Stimulated activated CD8-positive, alpha-beta memory T cell treated with anti-CD3 and anti-CD28 coated beads, Interleukin-2, amount 100 ng/mL, for 48 hours (primary cell): ENCODE measurements around the gene KDM4B.
A peak's percentile ranks its signal among the peaks of the same experiment; 100 is the strongest.

Experiments
- DNase-seq, 2 donors: peaks; one replicate each; pipeline ENCODE4 v3.0.0-alpha.2; 2020; ENCODE audit warnings: low read depth in 2 of 2

The KDM4B gene

GRCh38 chr19:5032101-5032967 lies 63.4 kb downstream of the KDM4B start:
- DNase-seq, result no peak

DNA sequence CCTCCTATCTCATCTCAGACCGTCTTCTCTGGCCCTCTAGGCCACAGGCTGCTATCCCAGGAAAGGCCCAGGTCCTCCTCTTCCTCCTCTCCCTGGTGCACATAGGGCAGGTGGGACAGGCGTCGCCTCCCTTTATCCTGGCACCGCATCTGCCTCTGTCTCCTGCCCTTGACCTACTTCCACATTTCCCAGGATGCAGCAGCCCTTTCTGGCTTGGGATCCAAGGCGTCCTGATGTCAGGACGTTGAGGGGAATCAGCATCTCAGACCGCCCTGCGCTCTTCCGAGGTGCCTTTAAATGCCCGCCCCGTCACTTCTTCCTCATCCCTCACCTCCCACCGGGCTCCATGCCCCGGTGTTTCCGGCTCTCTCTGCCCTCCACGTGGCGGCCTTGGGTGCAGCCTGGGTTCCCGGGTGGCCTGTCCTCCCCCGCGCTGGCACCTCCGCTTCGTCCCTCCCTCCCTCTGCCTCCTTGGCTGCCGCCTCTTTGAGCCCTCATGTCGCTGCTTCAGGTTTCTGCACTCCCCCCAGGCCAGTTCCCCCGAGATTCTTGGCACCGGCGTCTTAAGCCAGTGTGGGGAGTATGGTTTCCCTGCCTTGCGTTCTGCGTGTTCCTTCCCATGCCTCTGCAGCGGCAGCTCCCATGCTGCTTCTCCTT lies 66.3 kb downstream of the KDM4B start:
- no peak for DNase-seq

- no peak for DNase-seq
Measured at GRCh38 chr19:5035793-5036697, 67.1 kb downstream of the KDM4B start.

- no peak for DNase-seq
Measured at GRCh38 chr19:5036698-5037563, 68.0 kb downstream of the KDM4B start.

DNA sequence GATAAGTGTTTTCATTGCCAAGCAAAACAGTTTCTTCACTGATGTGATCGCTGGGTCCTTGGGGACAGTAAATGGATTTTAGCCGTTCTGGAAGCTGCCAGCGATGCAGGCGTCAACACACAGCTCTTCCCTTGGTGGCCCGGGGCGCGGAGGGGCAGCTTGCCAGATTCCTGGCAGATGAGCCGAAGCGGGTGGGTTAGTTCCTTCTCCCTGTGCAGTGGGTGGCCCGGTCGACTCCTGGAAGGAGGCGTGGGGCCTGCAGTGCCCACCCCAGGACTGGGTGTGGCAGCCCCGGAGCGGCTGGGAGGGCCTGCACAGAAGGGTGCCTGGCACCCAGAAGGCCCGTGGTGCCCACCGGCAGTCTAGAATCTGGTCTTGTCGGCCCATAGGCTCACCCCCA lies 69.0 kb downstream of the KDM4B start:
- DNase-seq, result no peak

DNA sequence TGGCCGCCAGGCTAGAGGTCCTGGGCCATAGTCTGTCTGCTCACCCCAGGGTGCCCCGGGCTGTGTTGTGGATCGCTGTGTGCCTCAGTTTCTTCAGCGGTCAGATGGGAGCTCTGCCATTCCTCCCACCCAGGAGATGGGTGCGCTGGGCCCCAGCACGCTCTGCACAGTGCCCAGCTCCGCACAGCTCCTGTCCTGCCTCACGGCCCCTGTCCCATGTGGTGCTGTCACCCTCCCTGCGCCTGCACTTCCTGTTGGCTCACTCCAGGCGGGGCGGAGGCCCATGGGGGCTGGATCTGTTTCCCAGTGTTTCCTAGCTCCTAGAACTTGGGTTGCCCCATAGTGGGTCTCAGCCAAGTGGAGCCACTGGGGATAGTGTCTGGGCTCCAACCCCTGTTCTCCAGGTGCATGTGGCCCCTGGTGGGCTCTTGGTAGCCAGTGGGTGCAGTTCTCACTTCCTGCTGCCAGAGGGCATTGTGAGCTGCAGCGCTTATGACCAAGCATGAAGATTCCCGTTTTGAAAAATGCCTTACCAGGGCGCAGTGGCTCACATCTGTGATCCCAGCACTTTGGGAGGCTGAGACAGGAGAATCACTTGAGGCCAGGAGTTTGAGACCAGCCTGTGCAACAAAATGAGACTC lies 69.8 kb downstream of the KDM4B start:
- no peak for DNase-seq

- DNase-seq, result no peak
Measured at GRCh38 chr19:5039642-5040543, 71.0 kb downstream of the KDM4B start.

DNA sequence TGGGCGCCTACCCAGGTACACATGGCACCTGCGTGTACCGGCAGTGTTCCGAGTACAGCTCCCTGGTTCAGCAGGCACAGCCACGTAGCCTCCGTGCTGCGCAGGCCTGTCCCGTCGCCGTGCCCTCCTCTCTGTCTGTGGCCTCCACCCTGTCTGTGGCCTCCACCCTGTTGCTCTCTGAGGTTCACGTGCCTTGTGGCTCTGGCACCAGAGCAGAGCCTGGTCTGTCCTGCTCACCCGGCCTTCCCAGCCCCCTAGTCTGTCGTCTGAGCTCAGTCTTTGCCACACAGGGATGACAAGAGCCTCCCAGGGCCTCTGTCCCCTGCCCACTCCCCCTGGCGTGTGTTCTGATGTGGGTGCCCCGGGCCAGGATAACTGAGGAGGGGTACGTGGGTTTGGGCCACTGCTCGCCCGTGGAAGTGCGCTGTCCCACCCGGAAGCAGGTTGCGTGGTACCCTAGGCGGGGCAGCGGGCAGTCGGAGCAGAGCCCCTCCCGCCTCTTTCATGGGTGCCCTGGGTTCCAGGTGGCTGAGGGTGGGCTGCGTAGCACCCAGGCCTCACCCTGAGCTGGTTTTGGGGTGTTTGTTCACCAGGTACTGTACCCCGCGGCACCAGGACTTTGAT lies 71.7 kb downstream of the KDM4B start:
- no peak for DNase-seq

DNA sequence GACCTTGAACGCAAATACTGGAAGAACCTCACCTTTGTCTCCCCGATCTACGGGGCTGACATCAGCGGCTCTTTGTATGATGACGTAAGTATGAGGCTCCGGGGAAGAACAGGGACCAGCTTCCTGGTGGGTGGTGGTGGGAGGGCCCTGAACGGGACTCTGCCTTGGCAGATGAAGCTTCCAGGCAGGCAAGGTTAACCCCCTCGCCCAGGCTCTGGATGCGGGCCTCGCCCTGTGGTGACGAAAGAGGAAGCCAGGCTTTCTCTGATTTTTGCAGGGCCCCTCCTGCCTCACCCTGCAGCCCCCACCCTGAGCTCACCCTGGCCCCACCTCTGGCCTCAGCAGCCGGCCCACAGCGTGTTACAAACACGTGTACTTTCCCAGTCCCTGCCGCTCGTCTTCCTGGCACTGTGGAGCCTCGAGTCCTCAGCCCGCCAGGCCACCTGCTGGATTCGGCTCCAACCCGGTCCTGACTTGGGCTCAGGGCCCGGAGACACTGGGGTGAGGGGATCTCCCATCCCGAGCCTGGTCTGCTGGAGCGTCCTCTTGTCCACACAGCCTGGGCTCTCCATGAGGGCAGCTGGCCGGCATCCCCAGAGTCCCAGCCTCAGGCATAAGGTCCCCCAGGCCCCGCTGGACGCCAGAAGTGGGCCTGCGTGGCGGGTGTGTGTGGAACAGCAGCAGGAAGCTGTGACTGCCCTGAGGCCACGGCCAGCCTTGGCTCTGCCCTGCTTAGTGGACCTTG lies 72.4 kb downstream of the KDM4B start:
- no peak for DNase-seq

GRCh38 chr19:5041913-5042187 lies 72.9 kb downstream of the KDM4B start:
- DNase-seq, result no peak

GRCh38 chr19:5042556-5042955 lies 73.6 kb downstream of the KDM4B start:
- no peak for DNase-seq

- no peak for DNase-seq
Measured at GRCh38 chr19:5045029-5045428, 76.1 kb downstream of the KDM4B start.

GRCh38 chr19:5045956-5046338 lies 77.0 kb downstream of the KDM4B start:
- DNase-seq, result no peak

DNA sequence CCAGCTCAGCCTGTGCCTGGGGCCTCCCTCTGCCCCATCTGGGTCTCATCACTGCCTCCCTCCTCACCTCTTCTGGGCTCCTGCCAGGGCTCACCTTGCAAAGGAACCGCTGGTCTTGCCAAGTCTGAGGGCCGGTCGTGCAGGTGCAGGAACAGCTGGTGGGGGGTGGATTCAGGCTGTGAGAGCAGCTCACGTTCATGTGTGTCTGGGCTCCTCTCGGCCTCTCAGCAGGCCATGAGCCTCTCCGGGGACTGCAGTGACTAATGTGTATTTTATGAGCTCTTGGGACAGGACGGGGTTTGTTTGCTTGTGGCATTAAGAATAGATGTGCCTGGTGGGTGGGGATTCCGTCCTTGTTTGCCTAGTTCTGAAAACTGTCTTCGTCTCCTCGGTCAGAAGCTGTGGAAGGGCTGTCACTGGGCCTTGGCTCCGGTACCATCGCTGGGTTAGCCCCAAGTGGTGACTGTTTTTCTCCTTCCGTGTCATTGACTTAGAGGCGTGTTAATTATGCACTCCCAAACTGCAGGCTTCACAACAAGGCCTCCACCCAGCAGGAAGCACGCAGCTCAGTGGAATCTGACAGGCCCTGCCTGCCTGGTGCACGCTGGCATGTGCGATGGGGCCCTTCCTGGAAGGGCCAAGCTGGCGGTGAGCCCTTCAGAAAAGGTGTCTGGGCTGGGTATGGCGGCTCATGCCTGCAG lies 77.6 kb downstream of the KDM4B start:
- no peak for DNase-seq

DNA sequence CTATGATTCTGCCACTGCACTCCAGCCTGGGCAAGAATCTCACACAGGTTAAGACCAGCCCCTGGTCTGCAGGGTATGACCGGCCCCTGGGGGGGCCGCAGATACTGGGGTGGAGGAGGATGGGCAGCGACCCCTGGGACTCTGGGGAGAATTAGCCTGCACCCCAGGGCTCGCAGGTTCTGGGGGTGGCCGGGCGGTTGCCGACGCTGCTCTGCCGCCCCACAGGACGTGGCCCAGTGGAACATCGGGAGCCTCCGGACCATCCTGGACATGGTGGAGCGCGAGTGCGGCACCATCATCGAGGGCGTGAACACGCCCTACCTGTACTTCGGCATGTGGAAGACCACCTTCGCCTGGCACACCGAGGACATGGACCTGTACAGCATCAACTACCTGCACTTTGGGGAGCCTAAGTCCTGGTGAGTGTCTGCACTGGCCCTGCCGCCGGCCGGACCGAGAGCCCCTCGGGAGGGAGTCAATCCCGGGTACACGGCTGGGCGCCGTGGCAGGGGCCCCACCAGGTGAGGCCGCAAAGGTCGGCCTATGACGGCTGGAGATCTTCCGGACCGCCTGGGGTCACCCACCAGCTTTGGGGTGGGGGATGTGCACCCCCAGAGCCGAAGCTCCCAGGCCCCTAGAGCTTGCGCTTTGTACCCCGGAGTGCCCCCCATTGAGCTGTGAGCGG lies 78.5 kb downstream of the KDM4B start:
- no peak for DNase-seq

GRCh38 chr19:5048091-5048726 lies 79.3 kb downstream of the KDM4B start:
- DNase-seq, result peak; percentile 39 to 50
